ENCODE measurements around the gene COQ5. TPM values are rescaled to one million over a fixed set of nuclear protein-coding genes. Genes with fewer than 3 reads are reported as not detected.
A peak's percentile ranks its signal among the peaks of the same experiment; 100 is the strongest.

COQ5 gene
- total and polyA plus RNA-seq, 4 donors, result 21.1 to 28.4 (median 24.4) TPM

GRCh38 chr12:120466560-120467315 is 62.2 kb downstream of the COQ5 start:
- Histone ChIP-seq H3K27ac (ENCODE audit: low read depth in 1 of 2, low read length in 1 of 2) (no peak overlapping the region), H3K4me1 (ENCODE audit: control insufficient read depth in 5 of 5, insufficient read depth in 5 of 5, low read length in 5 of 5) (peaks cover 0 to 19% (median 3%) of the 10 kb centered on the region in 5 donors), H3K4me3 (no peak overlapping the region), H3K36me3 (ENCODE audit: control insufficient read depth in 4 of 4, insufficient read depth in 4 of 4, low read length in 4 of 4) (peaks cover 31 to 44% (median 35%) of the 10 kb centered on the region in 4 donors), H3K9me3 (ENCODE audit: control insufficient read depth in 4 of 4, insufficient read depth in 3 of 4, low read length in 3 of 4) (no peaks in the 10 kb centered on the region), H3K9ac (ENCODE audit: insufficient read depth in 1 of 2, low read length in 2 of 2) (peak overlapping the region in 1 of 2 donors; percentile 7), H3K27me3 (ENCODE audit: control insufficient read depth in 3 of 3, insufficient read depth in 3 of 3, low read length in 2 of 3) (no peaks in the 10 kb centered on the region)
- TF ChIP-seq CTCF (IDR thresholded peaks at IDR 0.05; ENCODE audit: control extremely low read depth, extremely low read depth), result peak; percentile 16
- ATAC-seq (ENCODE audit: insufficient read depth, low FRiP score) (no peak), DNase-seq (peak; percentile 35 to 42 (median 37))
- 70 to 72% methylated on average over 8 of the region's 8 CpGs for WGBS, 2 donors

DNA sequence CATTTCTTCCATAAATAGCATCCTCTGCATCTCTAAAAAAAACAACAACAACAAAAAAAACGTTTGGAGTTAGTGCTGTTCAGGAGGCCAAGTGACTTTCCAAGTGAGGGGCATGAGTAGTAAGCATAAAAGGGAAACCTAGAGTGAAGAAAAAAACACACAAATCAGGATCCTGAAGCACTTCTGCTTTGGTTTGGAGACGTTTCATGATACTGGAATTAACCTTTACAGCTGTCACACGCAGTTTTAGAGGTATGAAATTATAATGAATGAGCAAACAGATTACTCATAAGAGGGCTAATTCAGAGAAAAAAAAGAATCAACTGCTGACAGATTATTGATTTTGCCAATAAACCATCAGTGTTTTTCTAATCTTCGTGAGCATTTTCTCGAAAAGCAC is 63.2 kb downstream of the COQ5 start:
- ATAC-seq (ENCODE audit: insufficient read depth, low FRiP score), result no peak
- TF ChIP-seq CTCF (IDR thresholded peaks at IDR 0.05; ENCODE audit: control extremely low read depth, extremely low read depth), result no peak
- no peak overlapping the region for H3K9ac ChIP-seq (ENCODE audit: insufficient read depth in 1 of 2, low read length in 2 of 2)
- no peaks in the 10 kb centered on the region for H3K27me3 ChIP-seq (ENCODE audit: control insufficient read depth in 3 of 3, insufficient read depth in 3 of 3, low read length in 2 of 3)
- WGBS, 2 donors, result 46 to 54% methylated on average over 5 of the region's 5 CpGs
- no peak overlapping the region for H3K4me3 ChIP-seq
- H3K36me3 ChIP-seq (ENCODE audit: control insufficient read depth in 4 of 4, insufficient read depth in 4 of 4, low read length in 4 of 4), result peaks cover 35 to 53% (median 41%) of the 10 kb centered on the region in 4 donors
- peaks cover 0 to 19% (median 3%) of the 10 kb centered on the region in 5 donors for H3K4me1 ChIP-seq (ENCODE audit: control insufficient read depth in 5 of 5, insufficient read depth in 5 of 5, low read length in 5 of 5)
- no peak overlapping the region for H3K27ac ChIP-seq (ENCODE audit: low read depth in 1 of 2, low read length in 1 of 2)
- DNase-seq, result no peak
- no peaks in the 10 kb centered on the region for H3K9me3 ChIP-seq (ENCODE audit: control insufficient read depth in 4 of 4, insufficient read depth in 3 of 4, low read length in 3 of 4)

DNA sequence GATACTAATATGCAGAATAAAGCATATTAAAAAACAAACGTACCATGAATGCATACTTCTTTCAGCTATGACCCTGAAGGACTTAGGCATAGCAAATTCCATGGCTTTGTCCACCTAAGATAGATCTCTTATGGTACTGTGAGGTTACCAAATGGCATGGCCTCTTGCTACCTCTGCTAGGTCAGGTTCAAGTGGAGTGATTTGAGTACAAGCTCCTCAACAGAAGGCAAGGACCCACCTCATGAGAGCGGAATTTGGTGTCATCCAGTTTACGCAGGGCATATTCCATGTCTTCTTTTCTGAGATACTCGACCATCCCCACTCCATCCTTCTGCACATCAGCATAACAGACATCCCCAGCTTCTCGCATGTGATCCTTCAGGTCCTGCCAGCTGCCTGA is 65.2 kb downstream of the COQ5 start:
- ATAC-seq (ENCODE audit: insufficient read depth, low FRiP score) (no peak), DNase-seq (no peak)
- peaks cover 0 to 9% (median 3%) of the 10 kb centered on the region in 5 donors for H3K4me1 ChIP-seq (ENCODE audit: control insufficient read depth in 5 of 5, insufficient read depth in 5 of 5, low read length in 5 of 5)
- H3K27me3 ChIP-seq (ENCODE audit: control insufficient read depth in 3 of 3, insufficient read depth in 3 of 3, low read length in 2 of 3), result no peaks in the 10 kb centered on the region
- H3K4me3 ChIP-seq, result no peak overlapping the region
- no peak for TF ChIP-seq CTCF (IDR thresholded peaks at IDR 0.05; ENCODE audit: control extremely low read depth, extremely low read depth)
- H3K36me3 ChIP-seq (ENCODE audit: control insufficient read depth in 4 of 4, insufficient read depth in 4 of 4, low read length in 4 of 4), result peaks cover 45 to 67% (median 49%) of the 10 kb centered on the region in 4 donors
- no peaks in the 10 kb centered on the region for H3K9me3 ChIP-seq (ENCODE audit: control insufficient read depth in 4 of 4, insufficient read depth in 3 of 4, low read length in 3 of 4)
- H3K9ac ChIP-seq (ENCODE audit: insufficient read depth in 1 of 2, low read length in 2 of 2), result no peak overlapping the region
- no peak overlapping the region for H3K27ac ChIP-seq (ENCODE audit: low read depth in 1 of 2, low read length in 1 of 2)
- WGBS, 2 donors, result 87 to 91% methylated on average over 5 of the region's 5 CpGs
